GM12865 (cell line): ENCODE data around the gene MED4.

Source experiments
- DNase-seq: peaks from one replicate; pipeline ENCODE4 v3.0.0; 2010; ENCODE audit warnings: low read depth
- H3K4me3 ChIP-seq: 2 replicates; pipeline ENCODE4 v1.5.1; 2011; ENCODE audit warnings: mild to moderate bottlenecking, low read depth, low read length, control low read depth
- TF ChIP-seq, protein P1 (sequence below): IDR thresholded peaks from 2 replicates; pipeline ENCODE4 v1.5.1; 2011; ENCODE audit warnings: low read length, control low read depth, low read depth, inconsistent platforms; ENCODE audit not compliant: insufficient read depth; ENCODE audit errors: missing control alignments

Gene MED4

DNA sequence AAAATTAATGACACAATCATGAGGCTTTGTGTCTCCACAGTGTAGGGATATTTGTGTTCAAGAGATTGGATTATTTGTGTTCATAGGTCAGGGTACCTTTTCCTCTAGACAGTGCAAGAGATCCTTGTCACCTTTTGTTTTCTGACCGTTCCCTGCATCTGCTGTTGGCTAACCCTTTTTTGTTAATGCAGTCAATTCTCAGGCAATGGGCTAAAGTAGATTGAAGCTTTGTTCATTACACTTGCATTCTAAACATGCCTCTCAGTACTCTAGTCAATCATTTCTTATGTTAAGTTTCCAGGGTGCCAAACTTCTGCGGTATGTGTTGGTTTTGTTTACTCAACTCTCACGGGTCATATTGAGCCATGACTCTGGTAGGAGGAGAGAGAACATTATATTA, 1.8 kb upstream of the MED4 start:
- no peak for DNase-seq
- TF ChIP-seq, protein P1, sequence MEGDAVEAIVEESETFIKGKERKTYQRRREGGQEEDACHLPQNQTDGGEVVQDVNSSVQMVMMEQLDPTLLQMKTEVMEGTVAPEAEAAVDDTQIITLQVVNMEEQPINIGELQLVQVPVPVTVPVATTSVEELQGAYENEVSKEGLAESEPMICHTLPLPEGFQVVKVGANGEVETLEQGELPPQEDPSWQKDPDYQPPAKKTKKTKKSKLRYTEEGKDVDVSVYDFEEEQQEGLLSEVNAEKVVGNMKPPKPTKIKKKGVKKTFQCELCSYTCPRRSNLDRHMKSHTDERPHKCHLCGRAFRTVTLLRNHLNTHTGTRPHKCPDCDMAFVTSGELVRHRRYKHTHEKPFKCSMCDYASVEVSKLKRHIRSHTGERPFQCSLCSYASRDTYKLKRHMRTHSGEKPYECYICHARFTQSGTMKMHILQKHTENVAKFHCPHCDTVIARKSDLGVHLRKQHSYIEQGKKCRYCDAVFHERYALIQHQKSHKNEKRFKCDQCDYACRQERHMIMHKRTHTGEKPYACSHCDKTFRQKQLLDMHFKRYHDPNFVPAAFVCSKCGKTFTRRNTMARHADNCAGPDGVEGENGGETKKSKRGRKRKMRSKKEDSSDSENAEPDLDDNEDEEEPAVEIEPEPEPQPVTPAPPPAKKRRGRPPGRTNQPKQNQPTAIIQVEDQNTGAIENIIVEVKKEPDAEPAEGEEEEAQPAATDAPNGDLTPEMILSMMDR: no peak
- no peak overlapping the region for H3K4me3 ChIP-seq

DNA sequence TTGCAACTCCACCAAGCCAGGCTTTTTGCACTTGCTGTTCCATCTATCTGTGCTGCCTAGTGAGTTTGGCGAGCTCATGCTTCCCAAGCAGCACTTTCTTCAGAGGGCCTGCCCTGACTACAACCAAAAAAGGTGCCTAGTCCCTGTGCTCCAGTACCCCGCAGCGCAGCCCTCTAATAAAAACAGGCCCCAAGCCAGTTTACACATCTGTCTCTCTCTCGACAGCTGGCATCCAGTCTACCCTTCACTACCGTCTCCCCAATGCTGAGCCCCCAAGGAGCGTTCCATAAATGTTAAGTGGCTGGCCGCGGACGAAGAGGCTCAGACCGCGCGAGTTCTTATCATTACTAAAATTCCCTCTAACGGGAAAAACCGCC, 512 bp downstream of the MED4 start:
- H3K4me3 ChIP-seq: peak overlapping the region; percentile 97
- TF ChIP-seq, protein P1: no peak
- peak; percentile 8 for DNase-seq

DNA sequence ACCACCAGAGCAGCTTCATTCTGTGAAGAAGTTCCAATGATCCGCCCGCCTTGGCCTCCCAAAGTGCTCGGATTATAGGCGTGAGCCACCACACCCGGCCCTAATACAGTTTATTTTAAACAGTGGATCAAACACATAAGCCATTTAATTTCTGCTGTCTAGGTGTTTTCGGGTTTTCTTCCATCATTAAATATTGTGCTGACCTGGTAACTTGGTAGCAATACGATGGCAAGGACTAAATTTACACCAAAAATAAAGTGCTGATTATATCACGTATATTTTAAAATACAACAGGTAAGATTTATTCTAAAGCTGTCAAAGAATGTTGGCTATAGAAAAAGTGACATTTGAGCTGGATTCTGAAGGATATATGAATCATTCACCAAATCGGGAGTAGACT, 1.3 kb downstream of the MED4 start:
- peak overlapping the region; percentile 97 for H3K4me3 ChIP-seq
- no peak for DNase-seq

DNA sequence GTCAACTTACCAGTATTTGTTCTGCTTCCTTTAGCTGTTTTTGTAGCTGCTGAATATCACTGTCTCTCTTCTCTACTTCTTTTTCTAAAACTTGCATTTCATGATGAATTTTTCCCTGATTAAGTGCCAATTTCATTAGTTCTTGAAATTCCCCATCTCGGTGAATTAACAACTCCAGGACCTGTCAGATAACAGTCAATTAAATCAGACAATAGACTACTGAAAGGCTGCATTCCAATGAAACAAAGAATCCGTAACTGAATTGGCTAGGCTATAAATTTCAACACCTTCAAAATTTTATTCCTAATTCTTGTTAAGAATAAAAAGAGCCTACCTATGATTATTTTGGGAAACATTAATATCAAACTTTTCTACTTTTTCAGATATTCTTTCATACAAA, 8.6 kb downstream of the MED4 start:
- DNase-seq: no peak
- TF ChIP-seq, protein P1: no peak
- H3K4me3 ChIP-seq: no peak overlapping the region

More for the DNA sequence above, 1.3 kb downstream of the MED4 start:
- TF ChIP-seq, protein P1: no peak

DNA sequence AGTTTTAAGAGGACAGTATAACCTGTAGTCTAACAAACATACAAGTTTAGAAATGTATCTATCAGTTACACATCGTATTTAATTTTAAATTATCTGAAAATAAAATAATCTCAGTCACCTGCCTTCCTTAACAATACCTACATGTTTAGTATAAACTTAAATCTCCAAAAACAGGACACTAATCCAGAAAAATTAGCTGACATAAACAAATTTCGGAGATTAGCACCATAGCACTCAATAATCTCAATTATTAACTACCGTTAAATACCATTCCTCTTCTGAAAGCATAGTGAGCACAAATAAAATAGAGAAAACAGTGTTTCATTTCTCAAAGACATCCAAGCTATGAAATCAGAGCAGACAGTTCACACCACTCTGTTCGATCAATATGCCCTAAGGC, 13.2 kb downstream of the MED4 start:
- TF ChIP-seq, protein P1: no peak
- no peak for DNase-seq
- H3K4me3 ChIP-seq: no peak overlapping the region

DNA sequence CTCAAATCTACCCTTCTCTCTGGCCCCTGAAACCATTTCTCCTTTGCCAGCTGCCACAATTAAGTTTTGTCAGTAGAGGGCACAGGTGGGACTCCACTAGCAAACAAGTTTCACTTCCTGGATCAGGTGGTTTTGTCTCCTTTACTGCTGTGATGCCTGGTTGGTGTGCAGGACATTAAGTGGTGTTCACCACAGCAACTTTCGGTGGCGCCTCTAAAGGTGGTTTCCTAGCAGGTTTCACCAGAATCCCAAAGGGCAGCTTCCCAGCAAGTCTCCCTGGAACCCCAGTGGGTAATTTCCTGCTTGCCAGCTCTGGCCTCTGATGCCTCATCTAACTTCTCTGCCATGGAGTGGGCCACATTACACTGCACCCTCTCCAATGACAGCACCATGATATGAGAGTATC, 16.6 kb downstream of the MED4 start:
- DNase-seq: peak; percentile 81
- H3K4me3 ChIP-seq: no peak overlapping the region
- TF ChIP-seq, protein P1: peak; percentile 45

DNA sequence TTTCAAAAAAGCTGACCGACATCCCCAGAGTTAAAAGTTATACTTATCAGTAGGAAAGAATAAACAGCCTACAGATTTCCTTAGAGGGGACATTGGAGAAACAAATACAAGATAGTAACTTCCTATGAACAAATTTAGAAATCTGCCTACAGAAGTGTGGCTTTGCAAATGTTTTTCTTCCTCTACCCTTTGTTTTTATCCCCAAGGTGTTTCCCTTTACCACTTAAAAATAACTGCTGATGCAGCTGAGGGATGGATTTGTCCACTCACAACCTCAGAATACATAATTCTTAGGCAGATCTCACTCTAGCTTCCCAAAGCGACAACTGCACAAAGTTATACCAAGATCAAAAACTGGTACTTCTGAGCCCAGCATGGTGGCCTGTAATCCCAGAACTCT, 20.9 kb downstream of the MED4 start:
- no peak overlapping the region for H3K4me3 ChIP-seq
- DNase-seq: no peak
- TF ChIP-seq, protein P1: no peak
